ENCODE data around the gene NPAS1. TPM values are rescaled to one million over a fixed set of nuclear protein-coding genes. Genes with fewer than 3 reads are reported as not detected.

NPAS1 gene, protein sequence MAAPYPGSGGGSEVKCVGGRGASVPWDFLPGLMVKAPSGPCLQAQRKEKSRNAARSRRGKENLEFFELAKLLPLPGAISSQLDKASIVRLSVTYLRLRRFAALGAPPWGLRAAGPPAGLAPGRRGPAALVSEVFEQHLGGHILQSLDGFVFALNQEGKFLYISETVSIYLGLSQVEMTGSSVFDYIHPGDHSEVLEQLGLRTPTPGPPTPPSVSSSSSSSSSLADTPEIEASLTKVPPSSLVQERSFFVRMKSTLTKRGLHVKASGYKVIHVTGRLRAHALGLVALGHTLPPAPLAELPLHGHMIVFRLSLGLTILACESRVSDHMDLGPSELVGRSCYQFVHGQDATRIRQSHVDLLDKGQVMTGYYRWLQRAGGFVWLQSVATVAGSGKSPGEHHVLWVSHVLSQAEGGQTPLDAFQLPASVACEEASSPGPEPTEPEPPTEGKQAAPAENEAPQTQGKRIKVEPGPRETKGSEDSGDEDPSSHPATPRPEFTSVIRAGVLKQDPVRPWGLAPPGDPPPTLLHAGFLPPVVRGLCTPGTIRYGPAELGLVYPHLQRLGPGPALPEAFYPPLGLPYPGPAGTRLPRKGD
- total RNA-seq (2014; rRNA removed): 1.0 and 1.9 TPM in 2 replicates
- 9.4 TPM for polyA plus RNA-seq (2012)

DNA sequence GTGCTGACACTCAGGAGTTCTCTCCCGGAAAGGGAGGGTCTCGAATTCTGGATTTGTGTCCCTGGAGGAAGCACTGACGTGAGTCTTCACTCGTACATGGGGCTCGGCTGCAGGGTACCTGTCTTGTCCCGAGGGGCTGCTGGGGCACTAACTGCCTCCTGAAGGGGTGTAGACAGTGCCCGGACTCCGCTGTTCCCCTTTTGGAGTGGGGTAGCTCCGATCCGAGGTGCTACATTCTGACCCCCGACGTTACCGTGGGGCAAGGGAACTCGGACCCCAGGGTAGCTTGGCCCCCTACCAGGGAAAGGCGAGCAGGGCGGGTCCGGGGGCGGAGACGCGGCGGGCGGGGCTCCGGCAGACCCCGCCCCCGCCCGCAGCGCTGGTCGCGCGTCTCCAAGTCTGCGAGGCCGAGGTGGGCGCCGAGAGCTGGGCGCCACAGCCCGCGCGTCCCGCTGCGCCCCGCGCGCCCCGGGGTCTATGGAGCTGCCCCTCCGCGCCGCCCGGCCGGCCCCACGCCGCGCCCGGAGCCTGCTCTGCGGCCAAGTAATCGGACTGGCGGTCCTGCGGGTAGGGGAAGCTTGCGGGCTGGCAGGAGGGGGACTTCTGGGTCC, at the start of gene NPAS1:
Gene NPAS1 (plus strand): TSS at position 407 of the 611 bp plus-strand sequence. CDS start 1,211 bp downstream, outside the sequence.
- no peak for DNase-seq (ENCODE audit: low read depth)

DNA sequence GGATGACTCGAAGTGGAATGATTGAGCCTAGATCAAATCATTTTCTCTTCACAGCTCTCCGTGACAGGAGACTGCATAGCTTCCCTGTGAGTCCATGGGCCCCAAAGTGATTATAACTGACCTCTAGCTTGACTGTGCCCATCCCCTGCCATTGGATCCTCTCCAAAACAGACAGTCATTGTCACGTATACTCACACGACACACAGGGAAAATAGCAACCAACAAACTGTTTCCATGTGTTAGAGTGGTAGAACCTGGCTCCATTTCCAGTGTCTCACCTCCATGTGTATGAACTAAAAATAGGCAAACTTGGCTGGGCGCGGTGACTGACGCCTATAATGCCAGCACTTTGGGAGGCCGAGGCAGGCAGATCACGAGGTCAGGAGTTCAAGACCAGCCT, 48.8 kb upstream of the NPAS1 start:
- peak; percentile 97 for DNase-seq (ENCODE audit: low read depth)

DNA sequence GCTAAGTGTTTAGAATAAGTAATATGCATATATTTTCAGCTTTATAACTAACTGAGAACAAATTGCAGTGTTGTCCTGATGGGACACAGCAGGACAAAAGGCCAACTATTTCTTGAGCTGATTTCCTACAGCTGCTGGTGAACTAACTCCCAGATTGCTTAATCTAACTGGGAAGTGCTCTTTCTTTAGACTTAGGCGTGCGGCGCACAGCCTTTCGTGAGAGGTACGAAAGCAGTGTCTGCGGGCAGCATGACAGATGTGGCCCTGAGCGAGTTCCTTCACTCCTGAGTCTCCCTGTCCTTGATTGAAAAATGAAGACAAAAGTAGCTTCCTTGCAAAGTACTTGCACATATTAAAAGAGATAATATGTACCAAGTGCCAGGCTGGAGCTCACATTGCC, 47.3 kb upstream of the NPAS1 start:
- DNase-seq (ENCODE audit: low read depth): no peak

DNA sequence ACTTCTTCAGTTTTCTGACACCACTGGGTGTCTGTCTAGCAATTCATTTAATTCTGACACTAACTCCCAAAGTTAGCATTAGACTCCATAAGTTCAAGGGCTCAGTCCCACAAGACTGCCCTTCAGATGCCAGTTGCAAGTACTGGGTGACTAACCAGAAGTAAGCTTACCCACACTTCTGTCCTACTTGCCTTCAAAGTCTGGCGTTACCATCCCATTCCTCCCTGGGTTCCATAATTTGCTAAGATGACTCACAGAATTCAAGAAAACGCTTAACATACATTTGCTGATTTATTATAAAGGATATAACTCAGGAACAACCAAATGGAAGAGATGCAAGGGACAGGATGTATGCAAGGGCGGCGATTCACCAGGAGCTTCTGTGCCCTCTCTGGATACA, 45.5 kb upstream of the NPAS1 start:
- DNase-seq (ENCODE audit: low read depth): no peak

DNA sequence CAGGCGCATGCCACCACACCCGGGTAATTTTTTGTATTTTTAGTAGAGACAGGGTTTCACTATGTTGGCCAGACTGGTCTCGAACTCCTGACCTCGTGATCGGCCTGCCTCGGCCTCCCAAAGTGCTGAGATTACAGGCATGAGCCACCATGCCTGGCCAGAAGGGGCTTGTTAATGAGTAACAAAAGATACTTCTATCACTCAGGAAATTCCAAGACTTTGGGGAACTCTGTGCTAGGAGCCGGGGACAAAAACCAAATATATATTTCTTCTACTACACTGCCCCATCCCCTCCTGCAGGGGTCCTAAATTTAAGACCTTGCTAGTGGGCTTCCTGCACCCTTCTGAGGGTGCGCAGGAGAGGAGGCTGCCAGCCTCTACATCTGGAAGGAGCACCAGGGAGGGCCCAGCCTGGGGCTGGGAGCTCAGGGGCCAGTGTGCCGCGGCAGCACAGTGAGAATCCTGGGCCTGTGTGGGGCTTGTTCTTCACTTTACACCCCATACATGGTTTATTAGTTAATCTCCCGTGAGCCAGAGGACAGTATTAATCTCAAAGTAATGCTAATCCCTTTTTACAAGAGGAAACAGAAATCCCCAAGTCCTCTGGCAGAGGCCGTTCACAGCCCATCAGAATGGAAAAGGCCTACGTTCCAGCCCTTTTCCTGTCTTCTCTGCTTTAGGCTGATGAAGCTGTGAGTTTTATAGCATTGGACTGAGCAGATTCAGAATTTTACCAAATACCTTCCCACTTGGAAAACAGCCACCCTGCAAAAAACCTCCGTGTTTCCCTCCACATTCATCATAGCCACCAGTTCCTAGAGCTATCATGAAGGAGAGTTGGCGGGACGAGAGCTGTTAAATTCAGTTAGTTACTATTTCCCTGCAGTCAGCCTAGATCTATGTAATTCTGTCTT, 44.4 kb upstream of the NPAS1 start:
- DNase-seq (ENCODE audit: low read depth): no peak

DNA sequence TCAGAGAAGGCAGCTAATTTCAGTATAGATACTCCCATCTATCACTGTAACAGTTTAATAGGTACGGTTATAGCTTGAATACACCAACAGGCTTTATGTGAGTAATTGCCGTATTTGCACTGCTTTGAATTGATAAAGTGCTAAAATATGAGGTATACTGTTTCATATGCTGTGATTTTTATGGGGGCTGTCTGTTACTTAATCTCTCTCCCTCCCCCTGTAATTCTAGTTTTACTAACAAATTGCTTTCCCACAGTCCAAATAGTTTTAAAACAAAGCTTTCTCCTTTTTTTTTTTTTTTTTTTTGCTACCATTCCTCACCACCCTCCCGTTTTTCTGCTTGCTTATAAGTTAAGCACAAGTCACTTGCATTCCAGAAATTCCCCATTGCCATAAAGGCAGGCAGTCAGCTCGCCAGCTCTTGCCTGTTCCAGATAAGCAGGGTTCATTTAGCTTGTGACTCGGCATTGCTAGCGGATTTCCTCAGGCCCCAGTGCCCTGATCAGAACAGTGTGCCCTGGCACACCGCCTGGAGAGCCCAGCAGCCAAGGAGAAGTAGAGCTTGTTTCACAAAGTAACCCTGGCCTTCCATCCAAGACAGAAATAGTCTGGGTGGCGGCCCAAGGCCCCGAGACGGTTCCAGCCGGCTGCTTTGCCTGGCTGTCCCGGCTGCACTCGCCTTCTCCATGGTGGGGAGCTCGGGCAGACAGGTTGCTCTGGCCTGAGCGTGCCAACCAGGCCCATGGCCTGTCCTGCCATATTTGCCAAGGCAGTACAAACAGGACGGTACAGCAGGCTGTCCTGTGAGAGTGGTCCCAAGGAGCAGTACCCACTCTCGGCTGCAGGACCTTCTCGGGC, 43.5 kb upstream of the NPAS1 start:
- peak; percentile 88 for DNase-seq (ENCODE audit: low read depth)

DNA sequence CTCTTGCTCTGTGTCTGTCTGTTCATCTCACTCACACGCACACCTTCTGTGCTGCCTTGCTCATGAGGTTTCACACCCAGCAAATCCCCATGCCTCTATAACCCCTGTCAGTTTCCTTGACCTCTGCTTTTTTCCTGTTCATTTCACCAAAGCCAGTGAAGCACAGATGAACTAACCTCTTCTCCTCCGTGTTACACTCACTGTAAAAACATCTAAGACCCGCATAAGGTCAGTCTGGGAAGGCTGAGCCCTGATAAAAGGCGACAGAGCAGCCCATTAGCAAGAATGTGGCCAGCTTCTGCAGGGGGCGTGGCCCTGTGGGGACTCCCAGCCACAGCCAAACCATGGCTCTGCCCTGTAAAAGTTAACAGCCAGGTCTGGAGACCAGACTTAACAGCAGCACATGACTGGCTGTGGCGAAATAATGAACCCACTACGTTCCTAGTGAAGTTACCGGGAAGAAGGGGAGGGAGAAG, 42.8 kb upstream of the NPAS1 start:
- DNase-seq (ENCODE audit: low read depth): peak; percentile 72

DNA sequence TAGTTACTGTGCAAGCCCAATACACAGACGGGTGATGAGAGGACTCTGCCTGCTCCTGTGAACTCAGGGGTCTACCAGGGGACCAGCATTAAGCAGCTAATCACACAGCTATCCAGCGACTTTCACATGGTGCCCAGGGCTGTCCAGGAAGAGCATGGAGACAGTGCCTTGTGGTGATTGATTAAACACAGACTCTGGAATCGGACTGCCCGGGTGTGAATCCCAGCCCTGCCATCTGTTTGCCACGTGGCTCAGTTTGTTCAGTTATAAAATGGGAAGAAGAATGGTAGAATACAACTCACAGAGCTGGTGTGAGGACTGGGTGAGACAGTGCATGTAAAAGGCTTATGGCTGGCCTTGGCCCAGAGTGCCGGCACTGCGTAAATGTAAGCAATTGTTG, 42.1 kb upstream of the NPAS1 start:
- no peak for DNase-seq (ENCODE audit: low read depth)

DNA sequence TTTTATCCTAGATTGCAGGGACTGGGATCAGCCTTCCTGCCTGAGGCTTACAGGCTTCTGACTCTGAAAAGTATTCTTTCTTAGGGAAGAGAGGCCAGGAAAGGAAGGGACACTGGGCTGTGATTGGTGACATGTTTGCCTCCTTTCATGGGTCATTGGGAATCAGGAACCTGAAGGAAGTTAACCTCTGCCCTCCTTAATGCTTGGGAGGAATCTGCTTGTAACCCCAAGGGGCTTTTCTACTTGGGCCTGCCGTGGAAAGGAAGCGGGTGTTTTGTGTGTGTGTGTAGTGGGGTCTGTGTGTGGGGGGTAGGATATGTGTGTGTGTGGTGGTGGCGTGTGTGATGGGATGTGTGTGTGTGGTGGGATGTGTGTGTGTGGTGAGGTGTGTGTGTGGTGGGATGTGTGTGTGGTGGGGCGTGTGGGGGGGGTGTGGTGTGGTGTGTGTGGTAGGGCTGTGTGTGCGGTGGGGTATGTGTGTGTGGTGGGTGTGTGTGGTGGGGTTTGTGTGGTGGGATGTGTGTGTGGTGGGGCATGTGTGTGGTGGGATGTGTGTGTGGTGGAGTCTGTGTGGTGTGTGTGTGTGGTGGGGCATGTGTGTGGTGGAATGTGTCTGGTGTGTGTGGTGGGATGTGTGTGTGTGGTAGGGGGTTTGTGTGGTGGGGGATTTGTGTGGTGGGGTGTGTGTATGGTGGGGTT, 41.3 kb upstream of the NPAS1 start:
- no peak for DNase-seq (ENCODE audit: low read depth)

DNA sequence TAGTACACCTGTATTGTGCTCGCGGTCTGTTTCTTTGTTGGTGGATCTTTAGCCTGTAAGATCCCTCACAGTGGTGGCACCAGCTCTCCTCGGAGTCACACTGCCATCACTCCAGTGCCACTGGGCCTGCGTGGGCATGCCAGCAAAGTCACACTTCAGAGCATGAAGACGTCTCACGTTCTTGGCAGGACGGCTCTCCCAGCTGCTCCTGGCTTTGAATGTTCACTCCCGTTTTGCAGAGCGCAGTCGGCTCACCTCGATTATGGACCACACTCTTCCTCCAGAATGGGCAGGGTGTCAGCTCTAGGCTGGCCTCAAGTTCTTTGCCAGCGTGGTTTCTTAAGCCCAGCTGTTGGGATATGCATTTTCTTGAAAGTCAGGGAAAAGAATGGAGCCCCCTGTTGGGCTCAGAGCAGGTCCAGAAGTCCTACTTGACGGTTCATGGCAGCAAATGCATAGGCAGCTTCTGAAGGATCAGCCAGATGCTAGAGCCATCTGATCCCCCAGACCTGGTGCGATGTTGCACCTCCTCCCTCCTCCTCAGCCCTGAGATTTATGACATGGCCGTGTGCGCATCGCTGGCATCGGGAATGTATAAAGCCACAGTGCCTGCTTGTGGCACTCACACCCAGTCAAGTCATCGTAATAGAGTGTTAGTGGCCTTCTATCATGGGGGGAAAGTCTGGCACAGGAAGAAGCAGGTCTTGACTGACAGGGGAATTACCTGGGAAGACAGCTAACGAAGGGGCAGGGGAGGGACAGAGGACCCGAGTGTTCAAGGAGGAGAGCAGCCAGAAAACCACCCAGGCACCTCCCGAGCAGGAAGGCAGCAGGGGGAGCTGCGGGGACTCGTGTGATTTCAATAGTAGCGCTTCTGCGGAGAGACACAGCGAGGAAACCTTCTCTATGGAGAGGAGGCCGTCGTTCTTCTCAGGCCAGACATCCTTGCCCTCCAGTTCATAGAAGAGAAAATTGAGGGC, 40.2 kb upstream of the NPAS1 start:
- DNase-seq (ENCODE audit: low read depth): no peak

DNA sequence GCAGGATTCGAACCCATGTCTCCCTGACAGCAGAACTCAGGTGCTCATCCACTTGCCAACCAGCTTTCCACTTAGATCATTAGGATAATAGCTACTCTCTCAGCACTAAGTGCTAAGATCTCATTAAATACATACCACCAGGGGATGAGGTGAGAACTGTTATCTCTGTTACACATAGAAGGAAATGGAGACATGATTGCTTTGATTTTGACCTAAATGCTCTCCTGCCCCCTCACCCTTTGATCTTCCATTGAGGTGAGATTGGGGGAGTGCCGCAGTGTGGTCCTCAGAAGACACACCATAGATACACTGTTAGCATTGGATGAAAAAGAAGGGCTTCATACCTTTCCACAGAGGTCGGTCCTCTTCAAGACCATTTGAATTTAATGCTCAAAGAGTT, 38.9 kb upstream of the NPAS1 start:
- no peak for DNase-seq (ENCODE audit: low read depth)

DNA sequence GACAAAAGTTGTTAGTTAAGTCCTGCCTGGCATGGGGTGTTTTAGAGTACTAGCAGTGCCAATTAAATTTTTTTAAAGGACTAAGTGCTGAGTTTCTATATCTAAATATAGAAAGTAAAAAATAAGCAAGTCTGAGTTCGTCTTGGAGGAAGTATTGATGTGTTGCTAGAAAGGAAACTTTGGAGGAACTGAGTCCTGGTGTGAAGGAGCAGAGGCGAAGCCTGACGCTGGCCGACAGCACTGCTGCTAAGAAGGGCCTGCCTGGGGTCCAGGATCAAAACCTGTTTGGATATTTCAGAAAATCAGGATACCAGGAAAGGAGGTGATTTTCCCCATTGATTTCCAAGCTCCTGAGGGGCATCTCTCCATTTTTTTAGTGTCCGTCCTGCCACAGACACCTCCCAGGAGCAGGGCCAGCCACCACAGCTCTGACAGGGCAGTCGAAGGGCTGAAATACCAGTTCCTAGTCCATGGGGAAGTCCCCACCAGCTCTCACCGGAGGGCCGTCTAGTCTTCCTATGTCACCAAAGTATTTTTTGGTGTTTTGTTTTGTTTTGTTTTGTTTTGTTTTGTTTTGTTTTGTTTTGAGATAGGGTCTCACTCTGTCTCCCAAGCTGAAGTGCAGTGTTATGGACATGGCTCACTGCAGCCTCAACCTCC, 38.2 kb upstream of the NPAS1 start:
- DNase-seq (ENCODE audit: low read depth): no peak

DNA sequence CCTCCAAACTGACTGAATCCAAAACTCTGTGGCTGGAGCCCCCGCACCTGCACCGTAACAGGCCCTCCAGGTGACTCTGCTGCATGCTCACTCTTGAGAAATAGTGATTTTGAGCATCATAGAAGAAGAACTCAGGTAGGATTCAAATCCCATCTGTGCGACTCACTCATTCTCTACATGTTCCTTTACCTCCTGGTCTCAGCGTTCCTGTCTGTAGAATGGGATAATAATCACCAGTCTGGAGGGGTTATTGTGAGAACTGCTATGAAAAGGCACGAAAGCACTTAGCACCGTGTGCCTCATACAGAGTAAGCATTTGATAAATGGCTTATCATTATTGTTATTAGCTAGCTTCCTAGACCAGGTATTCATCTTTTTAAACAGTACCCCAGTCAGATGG, 36.5 kb upstream of the NPAS1 start:
- no peak for DNase-seq (ENCODE audit: low read depth)

DNA sequence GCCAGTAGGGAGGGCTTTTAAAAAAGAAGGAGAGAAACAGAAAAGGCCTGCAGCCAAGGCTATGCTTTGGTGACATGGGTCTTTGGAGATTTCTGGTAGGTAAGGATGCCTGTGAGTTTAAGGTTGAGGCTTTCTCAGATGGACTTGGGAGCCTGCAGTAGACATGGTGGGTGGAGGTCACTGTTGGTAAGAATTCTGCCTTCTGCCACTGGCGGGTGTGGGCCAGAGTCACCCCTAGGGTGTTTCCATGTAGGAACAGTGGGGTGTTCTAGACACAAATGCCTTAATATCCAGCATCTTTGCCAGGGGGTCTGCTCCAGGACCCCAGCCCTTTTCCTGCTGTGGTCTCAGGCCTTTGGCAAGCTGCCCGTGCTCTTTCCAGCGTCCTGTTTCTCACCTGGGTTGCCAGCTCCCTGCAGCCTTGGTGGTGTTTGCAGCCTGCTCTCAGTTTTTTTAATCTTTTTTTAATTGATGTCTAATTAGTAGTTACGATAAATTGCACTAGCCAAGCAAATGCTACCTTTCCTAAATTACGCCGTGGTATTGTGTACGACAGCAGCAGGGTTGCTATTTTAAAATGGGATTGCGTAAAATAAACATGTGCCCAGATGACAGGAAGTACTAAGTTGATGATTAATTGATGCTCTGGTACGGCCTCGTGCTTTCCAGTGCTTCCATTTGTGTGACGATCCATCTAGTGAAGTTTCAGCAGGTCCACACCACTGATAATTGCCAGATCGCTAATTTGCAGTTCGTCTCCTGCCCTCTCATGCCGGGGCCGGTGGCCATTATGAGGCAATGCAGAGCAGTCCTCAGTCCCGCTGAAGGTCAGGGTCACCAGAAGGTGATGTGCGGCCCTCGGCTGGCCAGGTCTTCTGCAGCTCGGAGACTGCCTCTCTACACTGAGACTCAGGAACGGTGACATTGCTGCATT, 35.3 kb upstream of the NPAS1 start:
- DNase-seq (ENCODE audit: low read depth): peak; percentile 75

DNA sequence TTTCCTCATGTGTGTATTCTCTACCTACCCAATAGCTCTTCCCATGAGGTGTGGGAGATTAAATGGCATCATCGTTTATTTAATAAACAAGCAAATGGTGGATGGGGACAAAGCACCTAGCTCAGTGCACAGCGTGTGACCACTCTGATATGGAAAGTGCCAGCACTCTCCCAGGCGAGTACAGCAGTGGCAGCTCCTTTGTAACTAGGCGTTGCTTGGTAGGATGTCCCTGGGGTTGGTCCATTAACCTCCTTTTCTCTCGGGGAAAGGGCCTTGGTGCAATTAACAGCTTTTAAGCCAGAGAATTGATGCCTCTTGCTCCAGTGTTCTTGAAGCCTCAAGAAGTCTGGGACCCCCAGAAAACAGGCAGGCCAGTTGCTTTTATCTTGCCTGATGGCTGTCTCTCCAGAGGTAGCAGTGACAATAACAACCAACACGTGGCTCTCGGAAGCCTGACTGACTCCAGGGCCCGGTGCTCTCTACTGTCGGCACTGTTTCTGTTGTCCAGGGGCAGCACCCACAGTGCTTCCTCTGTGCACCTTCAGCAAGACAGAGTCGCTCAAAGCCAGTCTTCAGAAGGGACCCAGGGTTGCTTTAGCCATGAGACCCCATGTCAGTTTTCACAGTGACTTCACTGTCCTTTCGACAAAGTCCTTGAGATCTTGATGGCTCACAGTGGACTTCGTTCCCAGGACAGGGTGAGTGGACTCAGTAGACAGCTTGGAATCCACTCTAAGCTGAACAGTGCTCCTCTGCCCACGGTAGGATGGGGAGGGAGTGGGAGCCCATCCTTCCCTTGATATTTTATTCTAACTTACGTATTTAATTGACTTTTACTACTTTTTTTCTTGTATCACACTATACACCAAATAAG, 33.9 kb upstream of the NPAS1 start:
- no peak for DNase-seq (ENCODE audit: low read depth)

DNA sequence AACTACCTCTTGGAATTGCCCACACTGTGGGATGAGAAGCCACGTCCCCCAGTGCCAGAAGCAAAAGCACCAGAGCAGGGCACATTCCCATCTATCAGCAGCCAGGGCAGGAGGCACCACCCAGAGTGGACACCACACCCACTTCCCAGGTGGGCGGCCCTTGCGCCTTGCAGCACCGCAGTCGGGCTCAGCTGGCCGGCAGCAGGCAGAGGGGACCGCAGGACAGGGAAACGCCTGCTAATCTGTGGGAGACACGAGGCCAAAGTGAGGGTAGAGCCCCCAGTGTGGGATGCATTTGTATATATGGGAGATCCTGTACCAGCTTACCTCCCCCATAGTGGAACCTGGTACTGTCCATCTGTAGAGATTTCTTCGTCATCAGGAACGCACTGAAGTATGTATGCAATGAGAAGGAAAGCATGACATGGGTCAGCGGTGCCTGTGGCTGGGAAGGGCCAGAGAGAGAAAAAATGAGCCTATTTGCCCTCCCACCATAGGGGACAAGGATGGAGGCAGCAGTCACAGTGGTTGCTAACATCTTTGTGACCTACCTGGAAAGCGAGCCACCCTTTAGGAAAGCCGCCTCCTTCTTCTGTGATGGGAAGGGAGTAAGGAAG, 30.9 kb upstream of the NPAS1 start:
- no peak for DNase-seq (ENCODE audit: low read depth)
